Lung (tissue), 12 donors: ENCODE measurements around the gene TTR. TPM values are rescaled to one million over a fixed set of nuclear protein-coding genes. Genes with fewer than 3 reads are reported as not detected.

ENCODE experiments used
- ATAC-seq: fragments of 200-7000 bp; cut with Tn5 transposase; one replicate; pipeline ENCODE4 v1.9.1; 2020; ENCODE audit warnings: moderate number of reproducible peaks; ENCODE audit not compliant: insufficient read depth, low FRiP score
- DNase-seq, 3 donors: peaks; one replicate each; pipeline ENCODE4 v3.0.0-alpha.2; 2013 to 2017
- H3K27ac ChIP-seq, 2 donors: one replicate each; pipeline ENCODE4 v1.5.1; 2013; ENCODE audit warnings: mild to moderate bottlenecking in 2 of 2, moderate library complexity in 2 of 2, control low read depth in 1 of 2, inconsistent platforms in 1 of 2, low read depth in 1 of 2, low read length in 1 of 2
- H3K27me3 ChIP-seq, 3 donors: one replicate each; pipeline ENCODE4 v1.5.1; 2013; ENCODE audit warnings: low read length in 2 of 3; ENCODE audit not compliant: control insufficient read depth in 3 of 3, insufficient read depth in 3 of 3
- H3K36me3 ChIP-seq, 4 donors: one replicate each; pipeline ENCODE4 v1.5.1; 2013; ENCODE audit warnings: low read length in 4 of 4, mild to moderate bottlenecking in 1 of 4, moderate library complexity in 1 of 4; ENCODE audit not compliant: control insufficient read depth in 4 of 4, insufficient read depth in 4 of 4
- H3K4me1 ChIP-seq, 5 donors: one replicate each; pipeline ENCODE4 v1.5.1; 2013; ENCODE audit warnings: low read length in 5 of 5, mild to moderate bottlenecking in 2 of 5, moderate library complexity in 1 of 5; ENCODE audit not compliant: control insufficient read depth in 5 of 5, insufficient read depth in 5 of 5
- H3K4me3 ChIP-seq: one replicate; pipeline ENCODE4 v1.5.1; 2013; ENCODE audit warnings: mild to moderate bottlenecking, control low read depth, moderate library complexity
- H3K9ac ChIP-seq, 2 donors: one replicate each; pipeline ENCODE4 v1.5.1; 2013; ENCODE audit warnings: low read length in 2 of 2, control low read depth in 1 of 2; ENCODE audit not compliant: insufficient read depth in 1 of 2
- H3K9me3 ChIP-seq, 4 donors: one replicate each; pipeline ENCODE4 v1.5.1; 2013; ENCODE audit warnings: low read length in 3 of 4, mild to moderate bottlenecking in 1 of 4, moderate library complexity in 1 of 4; ENCODE audit not compliant: control insufficient read depth in 4 of 4, insufficient read depth in 3 of 4
- WGBS, 2 donors: extraction: QIAGEN DNeasy Blood & Tissue Kit; methylation state at CpG; one replicate each; pipeline ENCODE4 v1.1.7; 2013; 5-methylcytosine and 5-hydroxymethylcytosine counted together
- polyA plus RNA-seq, 2 donors: library from polyadenylated mRNA; stranded (reverse); fragments of 200-250 nt; gene quantifications; one replicate each; pipeline ENCODE4 v1.2.1, GENCODE V29; 2013
- total RNA-seq, 2 donors: library from RNA; depleted of rRNA in 1 of 2; stranded (reverse); fragments of >200 nt in 1 of 2; gene quantifications; one replicate each; pipeline ENCODE4 v1.2.1, GENCODE V29; 2014 to 2021
- TF ChIP-seq, protein P1 (sequence below): IDR thresholded peaks from 2 replicates; pipeline ENCODE4 v1.5.1; 2012; ENCODE audit warnings: mild to moderate bottlenecking; ENCODE audit errors: control extremely low read depth, extremely low read depth
- donor health status: control.
- donor health status: control.
- donor health status: Bipolar disorder and iron deficiency.
- donor health status: healthy.
- donor health status: DM: yes; HTN: yes; CAD: no.

Gene TTR
- total and polyA plus RNA-seq, 4 donors: 0.13 to 1.1 (median 0.70) TPM

DNA sequence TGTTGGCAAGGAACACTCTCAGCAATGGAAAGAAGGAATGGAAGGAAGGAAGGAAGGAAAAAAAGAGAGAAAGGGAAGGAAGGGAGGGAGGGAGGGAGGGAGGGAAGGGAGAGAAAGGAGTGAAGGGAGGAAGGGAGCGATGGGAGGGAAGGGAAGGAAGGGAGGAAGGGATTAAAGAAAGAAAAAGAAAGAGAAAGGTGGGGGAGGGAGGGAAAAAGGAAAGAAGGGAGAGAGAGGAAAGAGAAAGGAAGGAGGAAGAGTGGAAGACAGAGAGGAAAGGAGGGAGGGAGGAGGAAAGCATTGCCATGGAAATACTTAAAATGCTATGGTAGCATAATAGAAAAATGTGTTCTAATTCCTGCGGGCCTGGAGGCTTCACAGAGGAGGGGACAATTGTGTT lies 22.4 kb downstream of the TTR start:
- Histone ChIP-seq H3K4me1 (peaks cover 0 to 6% (median 0%) of the 10 kb centered on the region in 5 donors), H3K9ac (no peak overlapping the region), H3K4me3 (no peak overlapping the region), H3K27me3 (peaks cover 0 to 3% (median 0%) of the 10 kb centered on the region in 3 donors), H3K27ac (no peak overlapping the region), H3K9me3 (peaks cover 0 to 1% (median 0%) of the 10 kb centered on the region in 4 donors), H3K36me3 (no peaks in the 10 kb centered on the region)
- ATAC-seq (no peak), DNase-seq (no peak)
- WGBS, 2 donors: 81 to 83% methylated on average over 2 of the region's 2 CpGs
- TF ChIP-seq, protein P1, sequence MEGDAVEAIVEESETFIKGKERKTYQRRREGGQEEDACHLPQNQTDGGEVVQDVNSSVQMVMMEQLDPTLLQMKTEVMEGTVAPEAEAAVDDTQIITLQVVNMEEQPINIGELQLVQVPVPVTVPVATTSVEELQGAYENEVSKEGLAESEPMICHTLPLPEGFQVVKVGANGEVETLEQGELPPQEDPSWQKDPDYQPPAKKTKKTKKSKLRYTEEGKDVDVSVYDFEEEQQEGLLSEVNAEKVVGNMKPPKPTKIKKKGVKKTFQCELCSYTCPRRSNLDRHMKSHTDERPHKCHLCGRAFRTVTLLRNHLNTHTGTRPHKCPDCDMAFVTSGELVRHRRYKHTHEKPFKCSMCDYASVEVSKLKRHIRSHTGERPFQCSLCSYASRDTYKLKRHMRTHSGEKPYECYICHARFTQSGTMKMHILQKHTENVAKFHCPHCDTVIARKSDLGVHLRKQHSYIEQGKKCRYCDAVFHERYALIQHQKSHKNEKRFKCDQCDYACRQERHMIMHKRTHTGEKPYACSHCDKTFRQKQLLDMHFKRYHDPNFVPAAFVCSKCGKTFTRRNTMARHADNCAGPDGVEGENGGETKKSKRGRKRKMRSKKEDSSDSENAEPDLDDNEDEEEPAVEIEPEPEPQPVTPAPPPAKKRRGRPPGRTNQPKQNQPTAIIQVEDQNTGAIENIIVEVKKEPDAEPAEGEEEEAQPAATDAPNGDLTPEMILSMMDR: no peak

DNA sequence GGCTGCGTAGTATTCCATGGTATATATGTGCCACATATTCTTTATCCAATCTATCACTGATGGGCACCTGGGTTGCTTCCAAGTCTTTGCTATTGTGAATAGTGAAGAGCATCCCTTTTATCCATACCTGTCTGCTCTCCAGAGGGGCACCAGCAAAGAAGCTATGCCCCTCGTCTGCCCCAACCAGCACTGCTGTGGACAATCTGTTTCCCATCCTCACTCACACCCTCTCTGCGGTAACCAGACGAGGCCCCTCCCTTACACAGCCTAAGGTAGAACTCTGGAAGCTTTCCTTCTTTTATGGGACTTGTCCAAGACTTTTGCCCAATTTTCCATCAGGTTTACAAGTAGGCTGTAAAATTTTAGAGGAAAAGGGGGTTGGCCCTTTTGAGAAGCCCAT lies 24.9 kb downstream of the TTR start:
- H3K4me3 ChIP-seq: no peak overlapping the region
- H3K27me3 ChIP-seq: peaks cover 0 to 3% (median 0%) of the 10 kb centered on the region in 3 donors
- WGBS, 2 donors: 89 to 97% methylated on average over 4 of the region's 4 CpGs
- no peak overlapping the region for H3K27ac ChIP-seq
- no peak for DNase-seq
- TF ChIP-seq, protein P1: no peak
- no peak overlapping the region for H3K9ac ChIP-seq
- ATAC-seq: no peak
- no peaks in the 10 kb centered on the region for H3K9me3 ChIP-seq
- peaks cover 0 to 2% (median 0%) of the 10 kb centered on the region in 5 donors for H3K4me1 ChIP-seq
- no peaks in the 10 kb centered on the region for H3K36me3 ChIP-seq

DNA sequence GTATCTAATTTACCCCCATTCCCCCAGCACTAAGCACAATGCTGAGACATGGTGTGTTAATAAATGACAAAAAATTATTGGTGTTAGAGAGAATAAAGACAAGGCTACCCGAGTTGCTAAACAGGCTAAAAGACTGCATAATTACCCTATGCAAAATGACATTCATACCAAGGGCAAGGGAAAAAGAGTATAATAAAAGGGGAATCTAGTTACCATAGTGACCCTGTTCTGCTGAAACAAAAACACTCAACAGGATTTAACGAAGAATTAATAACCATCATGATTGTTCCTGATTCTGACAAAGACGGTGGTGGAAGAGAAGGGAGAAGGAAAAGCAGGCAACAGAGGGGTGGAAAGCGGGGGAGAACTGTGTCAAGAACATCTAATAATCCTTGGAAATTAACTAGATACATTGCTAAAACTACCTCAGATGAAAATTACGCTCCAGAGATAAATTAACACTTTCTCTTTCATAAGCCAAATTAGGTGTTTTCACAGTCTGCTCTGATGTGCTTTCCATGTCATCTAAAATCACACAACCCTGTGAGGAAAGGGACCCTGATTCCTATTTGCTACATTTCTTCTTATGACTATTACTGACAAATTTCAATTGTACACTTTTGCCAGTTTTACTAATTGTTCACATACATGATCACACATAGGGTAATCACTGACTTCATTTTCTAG lies 25.5 kb downstream of the TTR start:
- Histone ChIP-seq H3K4me1 (no peaks in the 10 kb centered on the region), H3K27me3 (peaks cover 0 to 3% (median 0%) of the 10 kb centered on the region in 3 donors), H3K9me3 (no peaks in the 10 kb centered on the region), H3K27ac (no peak overlapping the region), H3K9ac (no peak overlapping the region), H3K36me3 (no peaks in the 10 kb centered on the region), H3K4me3 (no peak overlapping the region)
- WGBS, 2 donors: 64 to 68% methylated on average over 5 of the region's 5 CpGs
- TF ChIP-seq, protein P1: no peak
- no peak for ATAC-seq
- no peak for DNase-seq
